HepG2 (cell line): ENCODE data around the gene CLEC16A. TPM values are rescaled to one million over a fixed set of nuclear protein-coding genes. Genes with fewer than 3 reads are reported as not detected.

ENCODE experiments used
- AKAP8 ChIP-seq: sonication (generic); formaldehyde crosslinking; IDR thresholded peaks from 2 replicates; pipeline ENCODE4 v1.5.1; 2020; ENCODE audit warnings: mild to moderate bottlenecking, missing genetic modification reagents
- BORCS8-MEF2B ChIP-seq: sonication (generic); formaldehyde crosslinking; IDR thresholded peaks from 2 replicates; pipeline ENCODE4 v1.8.0; 2022; ENCODE audit warnings: mild to moderate bottlenecking, missing genetic modification reagents
- ERF ChIP-seq: IDR thresholded peaks from 2 replicates; pipeline ENCODE4 v1.6.1; 2018; ENCODE audit warnings: missing biosample characterization, missing genetic modification reagents
- MBNL3 ChIP-seq: fragments of 250-450 bp; sonication (Bioruptor Pico); conservative IDR thresholded peaks from 2 replicates; pipeline ENCODE4 v1.8.0; 2022; ENCODE audit warnings: mild to moderate bottlenecking, inconsistent platforms
- NFE2L1 ChIP-seq: sonication (generic); formaldehyde crosslinking; IDR thresholded peaks from 2 replicates; pipeline ENCODE4 v1.4.0; 2020; ENCODE audit warnings: missing genetic modification reagents, mild to moderate bottlenecking, borderline replicate concordance
- SALL2 ChIP-seq: sonication (generic); formaldehyde crosslinking; IDR thresholded peaks from 2 replicates; pipeline ENCODE4 v1.8.1; 2023; ENCODE audit warnings: mild to moderate bottlenecking, missing genetic modification reagents, inconsistent platforms
- SSRP1 ChIP-seq: IDR thresholded peaks from 2 replicates; pipeline ENCODE4 v1.6.1; 2016; ENCODE audit warnings: control low read depth
- TIGD3 ChIP-seq: sonication (generic); formaldehyde crosslinking; IDR thresholded peaks from 2 replicates; pipeline ENCODE4 v1.5.1; 2020; ENCODE audit warnings: mild to moderate bottlenecking, missing genetic modification reagents, borderline replicate concordance
- YEATS2 ChIP-seq: sonication (generic); formaldehyde crosslinking; IDR thresholded peaks from 2 replicates; pipeline ENCODE4 v1.4.0; 2020; ENCODE audit warnings: missing genetic modification reagents, borderline replicate concordance
- ZNF280D ChIP-seq: sonication (generic); formaldehyde crosslinking; IDR thresholded peaks from 2 replicates; pipeline ENCODE4 v1.5.1; 2020; ENCODE audit warnings: mild to moderate bottlenecking, missing genetic modification reagents
- ZNF552 ChIP-seq: sonication (generic); formaldehyde crosslinking; IDR thresholded peaks from 2 replicates; pipeline ENCODE4 v1.9.0; 2022; ENCODE audit warnings: missing genetic modification reagents, mild to moderate bottlenecking, borderline replicate concordance
- ZNF609 ChIP-seq: sonication (generic); formaldehyde crosslinking; IDR thresholded peaks from 2 replicates; pipeline ENCODE4 v1.4.0; 2020; ENCODE audit warnings: mild to moderate bottlenecking, missing genetic modification reagents, borderline replicate concordance
- ZNF619 ChIP-seq: sonication (generic); formaldehyde crosslinking; IDR thresholded peaks from 2 replicates; pipeline ENCODE4 v1.4.0; 2020; ENCODE audit warnings: mild to moderate bottlenecking, missing genetic modification reagents
- ZNF839 ChIP-seq: sonication (generic); formaldehyde crosslinking; IDR thresholded peaks from 2 replicates; pipeline ENCODE4 v1.4.0; 2020; ENCODE audit warnings: missing genetic modification reagents, mild to moderate bottlenecking, borderline replicate concordance
- polyA plus RNA-seq, 8 experiments: library from polyadenylated mRNA; depleted of rRNA in 3 of 8; stranded (reverse) in 7 of 8; unstranded in 1 of 8; fragments of >200 nt; fragmentation: Illumina TruSeq in 4 of 8; extraction: Trizol in 4 of 8; gene quantifications; 2 replicates each; pipeline versions ENCODE4 v1.2.1 to v1.2.3, GENCODE V29; 2011 to 2016; ENCODE audit warnings: low read depth in 4 of 8, missing spikeins in 1 of 8, mixed read lengths in 1 of 8; ENCODE audit not compliant: insufficient read depth in 1 of 8
- total RNA-seq, 5 experiments: library from RNA; depleted of rRNA; stranded (reverse); fragments of >200 nt; fragmentation: Illumina TruSeq; extraction: Trizol; gene quantifications; 2 replicates each; pipeline ENCODE4 v1.2.3, GENCODE V29; 2016; ENCODE audit warnings: low read depth in 1 of 5

The CLEC16A gene
- total and polyA plus RNA-seq, 2 of the 13 experiments (the other 11 are each of a cell fraction or from before 2014, with no cell fraction given): 8.5 to 10.3 TPM

GRCh38 chr16:10964039-10964890 is 19.9 kb downstream of the CLEC16A start (continued):
- TF ChIP-seq YEATS2 (CRISPR knock-in tag) (peak; percentile 65; the same call in 1 of the 2 replicates), ZNF609 (CRISPR knock-in tag) (0 out of 2 replicates have a peak, but pooled peaks have one; percentile 16), MBNL3 (CRISPR knock-in tag) (no peak), SSRP1 (CRISPR knock-in tag) (no peak), NFE2L1 (CRISPR knock-in tag) (peak; percentile 29; the same call in 1 of the 2 replicates), ZNF280D (peak; percentile 73; the same call in 1 of the 2 replicates), TIGD3 (CRISPR knock-in tag) (no peak), ZNF839 (peak; percentile 36; the same call in 1 of the 2 replicates), AKAP8 (CRISPR knock-in tag) (peak; percentile 26; the same call in 1 of the 2 replicates), ZNF552 (peak; percentile 70; the same call in 1 of the 2 replicates), SALL2 (peak; percentile 82), BORCS8-MEF2B (CRISPR knock-in tag) (peak; percentile 50; the same call in 1 of the 2 replicates), ZNF619 (CRISPR knock-in tag) (peak; percentile 84; the same call in 1 of the 2 replicates), ERF (CRISPR knock-in tag) (peak; percentile 89)
